ENCODE results near the gene FBXO44. TPM values are rescaled to one million over a fixed set of nuclear protein-coding genes. Genes with fewer than 3 reads are reported as not detected.

FBXO44 gene
- polyA plus RNA-seq, 1 donor from 2014 or later: 119 TPM

GRCh38 chr1:11611638-11612327 lies 42.9 kb upstream of the FBXO44 start:
- no peak for TF ChIP-seq TAF1 (IDR thresholded peaks at IDR 0.05; ENCODE audit: low read depth)
- no peak for TF ChIP-seq MXI1 (conservative IDR thresholded peaks at IDR 0.05; ENCODE audit: poor library complexity, severe bottlenecking)
- TF ChIP-seq RAD21 (conservative IDR thresholded peaks at IDR 0.05): no peak
- TF ChIP-seq POLR2AphosphoS5 (IDR thresholded peaks at IDR 0.05): no peak
- TF ChIP-seq SMC3 (conservative IDR thresholded peaks at IDR 0.05; ENCODE audit: poor library complexity): no peak
- TF ChIP-seq EZH2 (IDR thresholded peaks at IDR 0.05; ENCODE audit: borderline replicate concordance, insufficient read depth, low read length, poor library complexity, severe bottlenecking): no peak
- no peak for TF ChIP-seq REST (IDR thresholded peaks at IDR 0.05; ENCODE audit: borderline replicate concordance)
- TF ChIP-seq EP300 (conservative IDR thresholded peaks at IDR 0.05; ENCODE audit: poor library complexity, severe bottlenecking): no peak
- Histone ChIP-seq H3K36me3 (ENCODE audit: insufficient read depth, low read length) (no peaks in the 10 kb centered on the region), H2AFZ (ENCODE audit: low read depth, low read length) (no peak overlapping the region), H3K79me2 (replicated peaks; ENCODE audit: insufficient read depth, low read length) (no peaks in the 10 kb centered on the region), H3K9ac (ENCODE audit: low read length) (no peak overlapping the region), H3K4me2 (ENCODE audit: low read length) (no peak overlapping the region), H3K9me3 (ENCODE audit: low read length) (no peaks in the 10 kb centered on the region), H3K27ac (ENCODE audit: low read length) (no peak overlapping the region), H4K20me1 (ENCODE audit: insufficient read depth) (no peaks in the 10 kb centered on the region), H3K27me3 (ENCODE audit: insufficient read depth, low read depth, low read length) (no peaks in the 10 kb centered on the region), H3K9me2 (ENCODE audit: insufficient read depth, low read length) (no peaks in the 10 kb centered on the region), H3F3A (ENCODE audit: insufficient read depth, low read length, poor library complexity, severe bottlenecking) (no peaks in the 10 kb centered on the region), H3K4me3 (ENCODE audit: low read length) (no peak overlapping the region)

GRCh38 chr1:11613347-11613746 lies 41.3 kb upstream of the FBXO44 start:
- Histone ChIP-seq H3K79me2 (replicated peaks; ENCODE audit: insufficient read depth, low read length) (no peaks in the 10 kb centered on the region), H2AFZ (ENCODE audit: low read depth, low read length) (no peak overlapping the region), H3K9me3 (ENCODE audit: low read length) (no peaks in the 10 kb centered on the region), H3K27ac (ENCODE audit: low read length) (no peak overlapping the region), H4K20me1 (ENCODE audit: insufficient read depth) (no peaks in the 10 kb centered on the region), H3K36me3 (ENCODE audit: insufficient read depth, low read length) (no peaks in the 10 kb centered on the region), H3K27me3 (ENCODE audit: insufficient read depth, low read depth, low read length) (no peaks in the 10 kb centered on the region), H3K4me2 (ENCODE audit: low read length) (no peak overlapping the region), H3K4me3 (ENCODE audit: low read length) (no peak overlapping the region), H3K9me2 (ENCODE audit: insufficient read depth, low read length) (no peaks in the 10 kb centered on the region), H3F3A (ENCODE audit: insufficient read depth, low read length, poor library complexity, severe bottlenecking) (no peaks in the 10 kb centered on the region), H3K9ac (ENCODE audit: low read length) (no peak overlapping the region)
- TF ChIP-seq EP300 (conservative IDR thresholded peaks at IDR 0.05; ENCODE audit: poor library complexity, severe bottlenecking) (no peak), EZH2 (IDR thresholded peaks at IDR 0.05; ENCODE audit: borderline replicate concordance, insufficient read depth, low read length, poor library complexity, severe bottlenecking) (no peak), SMC3 (conservative IDR thresholded peaks at IDR 0.05; ENCODE audit: poor library complexity) (no peak), CTCF (IDR thresholded peaks at IDR 0.05; ENCODE audit: poor library complexity, severe bottlenecking) (no peak), TAF1 (IDR thresholded peaks at IDR 0.05; ENCODE audit: low read depth) (no peak), POLR2AphosphoS5 (IDR thresholded peaks at IDR 0.05) (no peak), REST (IDR thresholded peaks at IDR 0.05; ENCODE audit: borderline replicate concordance) (no peak), RAD21 (conservative IDR thresholded peaks at IDR 0.05) (no peak), MXI1 (conservative IDR thresholded peaks at IDR 0.05; ENCODE audit: poor library complexity, severe bottlenecking) (no peak)
